Peyer's patch (tissue), 4 donors: ENCODE measurements around the gene TMX1. TPM values are rescaled to one million over a fixed set of nuclear protein-coding genes. Genes with fewer than 3 reads are reported as not detected.

Experiments
- DNase-seq, 3 donors: peaks; one replicate each; pipeline ENCODE4 v3.0.0-alpha.2; 2017 to 2019
- H3K27ac ChIP-seq, 4 donors: fragments of 200-600 bp; sonication (generic); one replicate each; pipeline ENCODE4 v1.5.1; 2016 to 2019
- H3K27me3 ChIP-seq, 2 donors: fragments of 200-600 bp; sonication (generic); one replicate each; pipeline ENCODE4 v1.5.1; 2019
- H3K36me3 ChIP-seq, 3 donors: fragments of 200-600 bp; sonication (generic); one replicate each; pipeline ENCODE4 v1.5.1; 2016 to 2019
- H3K4me1 ChIP-seq, 4 donors: fragments of 200-600 bp; sonication (generic); one replicate each; pipeline ENCODE4 v1.5.1; 2016 to 2019
- H3K4me3 ChIP-seq, 4 donors: fragments of 200-600 bp; sonication (generic); 1 replicate in 3 of 4; 2 replicates in 1 of 4; pipeline ENCODE4 v1.5.1; 2016 to 2019; ENCODE audit warnings: mild to moderate bottlenecking in 1 of 4
- H3K9me3 ChIP-seq, 4 donors: fragments of 200-600 bp; sonication (generic); one replicate each; pipeline ENCODE4 v1.5.1; 2016 to 2019; ENCODE audit warnings: mild to moderate bottlenecking in 1 of 4
- CTCF ChIP-seq, 6 experiments: fragments of 450-650 bp in 4 of 6; fragments of 200-600 bp in 2 of 6; sonication (generic) in 1 of 6; IDR thresholded peaks; one replicate each; pipeline ENCODE4 v1.5.1; 2017 to 2019; ENCODE audit warnings: antibody characterized with exemption in 6 of 6, mild to moderate bottlenecking in 3 of 6, moderate library complexity in 1 of 6
- POLR2A ChIP-seq, 2 donors: fragments of 450-650 bp; IDR thresholded peaks; one replicate each; pipeline ENCODE4 v1.5.1; 2017; ENCODE audit warnings: antibody characterized with exemption in 2 of 2, mild to moderate bottlenecking in 2 of 2, moderate library complexity in 2 of 2
- total RNA-seq, 4 donors: library from RNA; depleted of rRNA; stranded (reverse); fragments of >200 nt; gene quantifications; one replicate each; pipeline ENCODE4 v1.1.0, GENCODE V29; 2016

Gene TMX1
- total RNA-seq, 4 donors from 2014 or later, result 7.4 to 21.3 (median 16.1) TPM

GRCh38 chr14:51258788-51259187 lies 18.7 kb downstream of the TMX1 start:
- DNase-seq, result no peak
- Histone ChIP-seq H3K4me1 (no peaks in the 10 kb centered on the region), H3K9me3 (no peaks in the 10 kb centered on the region), H3K4me3 (no peak overlapping the region), H3K27ac (no peak overlapping the region), H3K36me3 (peaks cover 0 to 17% (median 0%) of the 10 kb centered on the region in 3 donors), H3K27me3 (no peaks in the 10 kb centered on the region)
- TF ChIP-seq POLR2A (IDR thresholded peaks at IDR 0.05), result no peak
- no peak for TF ChIP-seq CTCF (IDR thresholded peaks at IDR 0.05)

- Histone ChIP-seq H3K36me3 (peaks cover 0 to 15% (median 0%) of the 10 kb centered on the region in 3 donors), H3K9me3 (no peaks in the 10 kb centered on the region), H3K27me3 (no peaks in the 10 kb centered on the region), H3K4me3 (no peak overlapping the region), H3K27ac (no peak overlapping the region), H3K4me1 (no peaks in the 10 kb centered on the region)
- TF ChIP-seq POLR2A (IDR thresholded peaks at IDR 0.05) (no peak), CTCF (IDR thresholded peaks at IDR 0.05) (no peak)
- DNase-seq, result no peak
Measured at GRCh38 chr14:51260225-51260624, 20.2 kb downstream of the TMX1 start.

GRCh38 chr14:51261151-51261550 lies 21.1 kb downstream of the TMX1 start:
- H3K9me3 ChIP-seq, result no peaks in the 10 kb centered on the region
- H3K4me1 ChIP-seq, result no peaks in the 10 kb centered on the region
- TF ChIP-seq CTCF (IDR thresholded peaks at IDR 0.05), result no peak
- TF ChIP-seq POLR2A (IDR thresholded peaks at IDR 0.05), result no peak
- no peaks in the 10 kb centered on the region for H3K27me3 ChIP-seq
- H3K4me3 ChIP-seq, result no peak overlapping the region
- H3K36me3 ChIP-seq, result peaks cover 0 to 11% (median 0%) of the 10 kb centered on the region in 3 donors
- H3K27ac ChIP-seq, result no peak overlapping the region
- DNase-seq, result no peak

GRCh38 chr14:51262868-51263267 lies 22.8 kb downstream of the TMX1 start:
- DNase-seq, result no peak
- H3K27ac ChIP-seq, result no peak overlapping the region
- no peaks in the 10 kb centered on the region for H3K27me3 ChIP-seq
- TF ChIP-seq POLR2A (IDR thresholded peaks at IDR 0.05) (no peak), CTCF (IDR thresholded peaks at IDR 0.05) (no peak)
- H3K36me3 ChIP-seq, result peaks cover 0 to 5% (median 0%) of the 10 kb centered on the region in 3 donors
- H3K4me1 ChIP-seq, result no peaks in the 10 kb centered on the region
- no peak overlapping the region for H3K4me3 ChIP-seq
- no peaks in the 10 kb centered on the region for H3K9me3 ChIP-seq

GRCh38 chr14:51269634-51270033 lies 29.6 kb downstream of the TMX1 start:
- Histone ChIP-seq H3K36me3 (no peaks in the 10 kb centered on the region), H3K9me3 (no peaks in the 10 kb centered on the region), H3K27ac (no peak overlapping the region), H3K4me3 (no peak overlapping the region), H3K27me3 (no peaks in the 10 kb centered on the region), H3K4me1 (no peaks in the 10 kb centered on the region)
- no peak for DNase-seq
- TF ChIP-seq CTCF (IDR thresholded peaks at IDR 0.05), result no peak
- no peak for TF ChIP-seq POLR2A (IDR thresholded peaks at IDR 0.05)

GRCh38 chr14:51276605-51277004 lies 36.6 kb downstream of the TMX1 start:
- TF ChIP-seq POLR2A (IDR thresholded peaks at IDR 0.05), result no peak
- TF ChIP-seq CTCF (IDR thresholded peaks at IDR 0.05), result no peak
- DNase-seq, result no peak
- Histone ChIP-seq H3K27ac (no peak overlapping the region), H3K9me3 (no peaks in the 10 kb centered on the region), H3K4me3 (no peak overlapping the region), H3K27me3 (no peaks in the 10 kb centered on the region), H3K4me1 (no peaks in the 10 kb centered on the region), H3K36me3 (no peaks in the 10 kb centered on the region)
